HepG2 (cell line): ENCODE measurements around the gene GOLGA6C. TPM values are rescaled to one million over a fixed set of nuclear protein-coding genes. Genes with fewer than 3 reads are reported as not detected.

Experiments
- ATAC-seq: fragments of 200-7000 bp; cut with Tn5 transposase; 3 replicates; pipeline ENCODE4 v1.9.1; 2020; ENCODE audit warnings: mild to moderate bottlenecking, moderate library complexity
- BruUV-seq: library from RNA; stranded (reverse); fragments of 400-500 nt; replicated peaks from 2 replicates; lab custom pipeline; 2021; lab: Mats Ljungman, UMichigan
- CTCF ChIA-PET: fragments of 300-600 bp; formaldehyde crosslinking; extraction: SDS; loops from one replicate; lab custom pipeline; 2021; ENCODE audit warnings: low total read pairs, inconsistent platforms, low intra/inter-chr PET ratio; lab: Yijun Ruan, JAX
- POLR2A ChIA-PET: fragments of 350-600 bp; sonication (Branson Sonifier 250); formaldehyde crosslinking; loops from one replicate; lab custom pipeline; 2020; ENCODE audit warnings: antibody characterized with exemption, inconsistent platforms; lab: Yijun Ruan, JAX
- DNase-seq: peaks from one replicate; pipeline ENCODE4 v3.0.0-alpha.2; 2015; ENCODE audit warnings: low spot score
- FAIRE-seq: peaks from 3 replicates; lab custom pipeline; 2011; peaks lifted over from hg19 to GRCh38; lab: Jason Lieb, UNC
- H2AFZ ChIP-seq: one replicate; pipeline ENCODE4 v1.6.1; 2011; ENCODE audit warnings: low read length, inconsistent platforms
- H3K27ac ChIP-seq: fragments of 300-600 bp; 3 replicates; pipeline ENCODE4 v1.8.0; 2011; ENCODE audit warnings: mixed run types, mild to moderate bottlenecking, mixed read lengths, low read length, inconsistent platforms; ENCODE audit not compliant: insufficient read depth; ENCODE audit errors: extremely low read length
- H3K27me3 ChIP-seq, 2 experiments: fragments of 200-600 bp in 1 of 2; 2 replicates in 1 of 2; 3 replicates in 1 of 2; pipeline versions ENCODE4 v1.6.0 to v1.8.0; 2011; ENCODE audit warnings: low read length in 2 of 2, mild to moderate bottlenecking in 2 of 2, moderate library complexity in 2 of 2, inconsistent platforms in 1 of 2; ENCODE audit not compliant: insufficient read depth in 2 of 2, control insufficient read depth in 1 of 2
- H3K36me3 ChIP-seq, 2 experiments: fragments of 200-600 bp in 1 of 2; replicated peaks in 1 of 2; 2 replicates in 1 of 2; 3 replicates in 1 of 2; pipeline versions ENCODE4 v1.5.1 to v1.8.0; 2011; ENCODE audit warnings: low read length in 2 of 2, inconsistent platforms in 1 of 2; ENCODE audit not compliant: insufficient read depth in 2 of 2, control insufficient read depth in 1 of 2
- H3K4me1 ChIP-seq: 2 replicates; pipeline ENCODE4 v1.5.1; 2012; ENCODE audit warnings: low read length, inconsistent platforms; ENCODE audit not compliant: insufficient read depth
- H3K4me2 ChIP-seq: 2 replicates; pipeline ENCODE4 v1.6.0; 2011; ENCODE audit warnings: low read depth, low read length, inconsistent platforms
- H3K4me3 ChIP-seq, 3 experiments: fragments of 200-600 bp in 1 of 3; sonication (generic), shearing (Covaris generic) in 1 of 3; replicated peaks in 1 of 3; 2 replicates each; pipeline ENCODE4 v1.5.1; 2011 to 2016; ENCODE audit warnings: low read length in 3 of 3, inconsistent platforms in 2 of 3, low read depth in 2 of 3, mild to moderate bottlenecking in 2 of 3, control low read depth in 1 of 3, mixed read lengths in 1 of 3; ENCODE audit not compliant: insufficient read depth in 1 of 3
- H3K79me2 ChIP-seq: one replicate; pipeline ENCODE4 v1.6.1; 2011; ENCODE audit warnings: low read length, inconsistent platforms; ENCODE audit not compliant: insufficient read depth
- H3K9ac ChIP-seq: 2 replicates; pipeline ENCODE4 v1.6.0; 2011; ENCODE audit warnings: mild to moderate bottlenecking, low read depth, low read length, inconsistent platforms; ENCODE audit not compliant: insufficient read depth
- H3K9me3 ChIP-seq: 2 replicates; pipeline ENCODE4 v1.5.1; 2012; ENCODE audit warnings: mild to moderate bottlenecking, low read length
- H4K20me1 ChIP-seq: 2 replicates; pipeline ENCODE4 v1.6.0; 2011; ENCODE audit warnings: inconsistent platforms, mild to moderate bottlenecking, low read length, moderate library complexity; ENCODE audit not compliant: insufficient read depth
- DR1 ChIP-seq: sonication (generic); formaldehyde crosslinking; IDR thresholded peaks from 2 replicates; pipeline ENCODE4 v1.8.0; 2021; ENCODE audit warnings: mild to moderate bottlenecking, missing genetic modification reagents, inconsistent platforms
- GLI4 ChIP-seq: sonication (generic); formaldehyde crosslinking; IDR thresholded peaks from 2 replicates; pipeline ENCODE4 v1.5.1; 2020; ENCODE audit warnings: missing genetic modification reagents, mild to moderate bottlenecking, moderate library complexity, borderline replicate concordance
- ISL2 ChIP-seq: sonication (generic); formaldehyde crosslinking; IDR thresholded peaks from 2 replicates; pipeline ENCODE4 v1.5.0; 2020; ENCODE audit warnings: missing genetic modification reagents
- RELA ChIP-seq: sonication (generic); formaldehyde crosslinking; IDR thresholded peaks from 2 replicates; pipeline ENCODE4 v1.4.0; 2020; ENCODE audit warnings: missing genetic modification reagents
- RERE ChIP-seq: IDR thresholded peaks from 2 replicates; pipeline ENCODE4 v1.6.1; 2016; ENCODE audit warnings: low read depth, missing genetic modification reagents, missing compliant biosample characterization
- SOX6 ChIP-seq, 2 experiments: fragments of 450-650 bp in 1 of 2; sonication (generic) in 1 of 2; formaldehyde crosslinking in 1 of 2; IDR thresholded peaks; 2 replicates each; pipeline versions ENCODE4 v1.4.0 to v1.6.1; 2017 to 2020; ENCODE audit warnings: antibody characterized with exemption in 1 of 2, mild to moderate bottlenecking in 1 of 2, missing genetic modification reagents in 1 of 2
- STAT6 ChIP-seq: sonication (generic); formaldehyde crosslinking; IDR thresholded peaks from 2 replicates; pipeline ENCODE4 v1.4.0; 2020; ENCODE audit warnings: missing genetic modification reagents, mild to moderate bottlenecking, borderline replicate concordance
- TFDP1 ChIP-seq: IDR thresholded peaks from 2 replicates; pipeline ENCODE4 v1.6.1; 2016; ENCODE audit warnings: missing compliant biosample characterization, missing genetic modification reagents, borderline replicate concordance
- ZBTB42 ChIP-seq: sonication (generic); formaldehyde crosslinking; IDR thresholded peaks from 2 replicates; pipeline ENCODE4 v1.5.0; 2020; ENCODE audit warnings: mild to moderate bottlenecking, missing genetic modification reagents
- ZNF121 ChIP-seq: sonication (generic); formaldehyde crosslinking; IDR thresholded peaks from 2 replicates; pipeline ENCODE4 v1.5.0; 2020; ENCODE audit warnings: mild to moderate bottlenecking, missing genetic modification reagents
- ZNF230 ChIP-seq: sonication (generic); formaldehyde crosslinking; IDR thresholded peaks from 2 replicates; pipeline ENCODE4 v1.4.0; 2020; ENCODE audit warnings: mild to moderate bottlenecking, missing genetic modification reagents
- ZNF460 ChIP-seq: sonication (generic); formaldehyde crosslinking; IDR thresholded peaks from 2 replicates; pipeline ENCODE4 v1.5.1; 2020; ENCODE audit warnings: missing genetic modification reagents, mild to moderate bottlenecking, borderline replicate concordance
- ZNF552 ChIP-seq: sonication (generic); formaldehyde crosslinking; IDR thresholded peaks from 2 replicates; pipeline ENCODE4 v1.9.0; 2022; ENCODE audit warnings: missing genetic modification reagents, mild to moderate bottlenecking, borderline replicate concordance
- WGBS: methylation state at CpG from one replicate; pipeline ENCODE4 v1.1.6; 2017; ENCODE audit warnings: low lambda C conversion rate; 5-methylcytosine and 5-hydroxymethylcytosine counted together
- in situ Hi-C: cut with HindIII; loops from 2 replicates; pipeline ENCODE4 v1.10.0; 2017; ENCODE audit warnings: low pct_unique_long_range_greater_than_20kb; ENCODE audit not compliant: extremely low pct_ligation_motif_present
- intact Hi-C: fragments of 100-400 bp; cut with micrococcal nuclease; formaldehyde crosslinking; loops from one replicate; pipeline ENCODE4 v1.10.0; 2022; ENCODE audit not compliant: unreplicated experiment
- polyA plus RNA-seq, 8 experiments: library from polyadenylated mRNA; depleted of rRNA in 3 of 8; stranded (reverse) in 7 of 8; unstranded in 1 of 8; fragments of >200 nt; fragmentation: Illumina TruSeq in 4 of 8; extraction: Trizol in 4 of 8; gene quantifications; 2 replicates each; pipeline versions ENCODE4 v1.2.1 to v1.2.3, GENCODE V29; 2011 to 2016; ENCODE audit warnings: low read depth in 4 of 8, missing spikeins in 1 of 8, mixed read lengths in 1 of 8; ENCODE audit not compliant: insufficient read depth in 1 of 8
- total RNA-seq, 5 experiments: library from RNA; depleted of rRNA; stranded (reverse); fragments of >200 nt; fragmentation: Illumina TruSeq; extraction: Trizol; gene quantifications; 2 replicates each; pipeline ENCODE4 v1.2.3, GENCODE V29; 2016; ENCODE audit warnings: low read depth in 1 of 5

Gene GOLGA6C
- total and polyA plus RNA-seq, 2 of the 13 experiments (the other 11 are each of a cell fraction or from before 2014, with no cell fraction given) = not detected

GRCh38 chr15:75235760-75236729 is 22.1 kb upstream of the GOLGA6C start:
- peaks cover 9% of the 10 kb centered on the region; the same call in 1 of the 2 replicates for H3K4me1 ChIP-seq
- CTCF ChIA-PET = no interaction called here
- in situ Hi-C loops = loop anchor here (25.0 kb wide), 1 partner anchor 526 kb away; no protein-coding TSS in a partner anchor
- POLR2A ChIA-PET = no interaction called here
- H3K4me2 ChIP-seq = no peak overlapping the region
- H3K27ac ChIP-seq = no peak overlapping the region
- FAIRE-seq = no peak
- no peaks in the 10 kb centered on the region for H3K79me2 ChIP-seq
- H3K9ac ChIP-seq = no peak overlapping the region
- no peak; the same call in 2 of the 3 replicates for ATAC-seq
- no peak overlapping the region for H3K4me3 ChIP-seq
- intact Hi-C loops = no loop called here
- no peaks in the 10 kb centered on the region for H3K36me3 ChIP-seq
- DNase-seq = no peak
- H4K20me1 ChIP-seq = no peaks in the 10 kb centered on the region
- H3K27me3 ChIP-seq = peaks cover 7 to 50% of the 10 kb centered on the region in 2 experiments; a peak in 3 of 5 replicates
- 49% methylated on average over 2 of the region's 11 CpGs for WGBS
- no peak overlapping the region for H2AFZ ChIP-seq
- BruUV-seq = no TSS peak
- no peaks in the 10 kb centered on the region for H3K9me3 ChIP-seq
- TF ChIP-seq RELA (CRISPR knock-in tag) = no peak
- no peak for TF ChIP-seq ZBTB42 (CRISPR knock-in tag)
- no peak for TF ChIP-seq TFDP1 (CRISPR knock-in tag)
- no peak for TF ChIP-seq ISL2 (CRISPR knock-in tag)
- TF ChIP-seq ZNF230 (CRISPR knock-in tag) = no peak
- TF ChIP-seq SOX6 (IDR thresholded peaks at IDR 0.05) = no peak
- no peak for TF ChIP-seq SOX6 (CRISPR knock-in tag; IDR thresholded peaks at IDR 0.05)
- TF ChIP-seq DR1 (CRISPR knock-in tag) = no peak
- no peak for TF ChIP-seq GLI4 (CRISPR knock-in tag)
- no peak for TF ChIP-seq ZNF121
- TF ChIP-seq ZNF460 (CRISPR knock-in tag) = no peak
- no peak for TF ChIP-seq ZNF552 (CRISPR knock-in tag)
- no peak for TF ChIP-seq RERE
- no peak for TF ChIP-seq STAT6 (CRISPR knock-in tag)
